HG03103 (cell line): ENCODE results near the gene COL8A2.

ENCODE experiments used
- ATAC-seq: cut with Tn5 transposase; IDR thresholded peaks from one replicate; pipeline ENCODE4 v1.9.1; 2021; ENCODE audit warnings: low read depth; ENCODE audit not compliant: unreplicated experiment

COL8A2 gene

DNA sequence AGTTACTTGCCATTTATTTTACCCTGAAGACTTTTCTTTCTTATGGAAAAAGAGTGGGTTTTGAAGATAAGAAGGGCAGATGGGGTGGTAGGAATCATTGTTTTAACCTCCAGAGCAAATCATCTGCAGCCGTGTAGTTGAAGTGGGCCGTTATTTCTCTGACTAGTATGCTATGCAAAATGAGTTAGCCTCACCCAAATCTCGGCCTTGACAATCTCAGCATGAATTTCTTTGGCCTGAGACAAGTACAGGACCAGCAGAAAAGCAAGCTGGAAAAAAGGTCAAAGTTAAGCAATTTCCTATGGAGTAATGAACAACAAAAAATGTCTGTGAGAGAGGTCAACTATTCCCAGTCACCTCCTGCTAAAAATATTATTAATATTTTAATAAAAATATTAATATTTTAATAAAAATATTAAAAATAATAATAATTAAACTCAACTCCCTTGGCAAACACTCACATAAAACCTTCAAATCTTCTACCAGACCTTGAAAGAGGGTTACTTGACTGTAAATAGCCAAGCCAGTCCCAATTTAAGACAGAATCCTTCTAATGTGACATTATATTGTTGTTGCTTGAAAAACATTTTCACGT, 47.9 kb downstream of the COL8A2 start:
- ATAC-seq, result no peak

DNA sequence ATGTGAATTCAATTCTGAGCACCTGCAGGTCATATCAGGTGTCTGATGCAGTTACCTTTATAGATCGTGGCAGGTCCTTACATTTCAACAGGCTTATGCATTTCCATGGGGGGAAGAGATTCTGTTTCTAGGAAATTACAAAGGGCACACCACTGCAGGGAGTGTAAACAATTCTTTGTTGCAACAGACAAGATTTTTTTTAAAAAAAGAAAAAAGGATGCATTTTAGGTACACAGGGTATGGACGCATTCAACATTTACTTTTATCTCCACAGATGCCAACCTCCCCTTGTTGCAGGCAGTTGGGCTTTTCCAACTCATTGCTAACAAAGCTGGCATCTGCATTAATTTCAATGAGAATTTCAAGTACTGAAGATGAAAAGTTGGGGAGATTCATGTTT, 54.7 kb downstream of the COL8A2 start:
- no peak for ATAC-seq

DNA sequence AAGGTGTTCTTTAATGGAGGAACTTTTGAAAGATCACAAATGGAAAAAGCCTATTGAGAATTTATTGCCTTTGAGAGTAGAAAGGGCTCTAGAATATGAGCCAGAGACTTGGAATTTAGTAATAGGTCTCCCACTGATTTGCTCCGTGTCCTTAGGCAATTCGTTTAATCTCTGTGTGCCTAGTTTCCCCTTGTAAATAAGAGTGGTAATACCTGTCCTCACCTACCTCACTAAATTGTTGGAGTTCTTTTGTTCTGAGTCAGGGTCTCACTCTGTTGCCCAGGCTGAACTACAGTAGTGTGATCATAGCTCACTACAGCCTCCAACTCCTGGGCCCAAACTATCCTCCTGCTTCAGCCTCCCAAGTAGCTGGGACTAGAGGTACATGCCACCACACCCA, 56.2 kb downstream of the COL8A2 start:
- no peak for ATAC-seq

DNA sequence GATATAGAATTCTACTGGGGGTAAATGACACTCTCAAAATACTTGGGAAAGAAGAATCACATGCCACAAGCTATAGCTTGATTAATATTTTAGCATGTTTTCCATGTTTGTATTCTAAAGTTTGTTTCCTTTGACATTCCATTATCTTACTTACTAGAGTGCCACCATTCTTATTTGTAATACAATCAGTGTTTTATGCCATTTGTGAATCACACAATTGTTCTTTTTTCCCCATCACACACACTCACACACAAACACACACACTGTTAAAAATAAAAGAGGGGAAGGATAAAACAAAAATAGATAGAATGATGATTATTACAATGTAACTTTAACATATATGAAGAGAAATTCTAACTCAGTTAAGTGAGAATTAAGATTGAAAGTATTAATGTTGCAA, 57.2 kb downstream of the COL8A2 start:
- no peak for ATAC-seq

DNA sequence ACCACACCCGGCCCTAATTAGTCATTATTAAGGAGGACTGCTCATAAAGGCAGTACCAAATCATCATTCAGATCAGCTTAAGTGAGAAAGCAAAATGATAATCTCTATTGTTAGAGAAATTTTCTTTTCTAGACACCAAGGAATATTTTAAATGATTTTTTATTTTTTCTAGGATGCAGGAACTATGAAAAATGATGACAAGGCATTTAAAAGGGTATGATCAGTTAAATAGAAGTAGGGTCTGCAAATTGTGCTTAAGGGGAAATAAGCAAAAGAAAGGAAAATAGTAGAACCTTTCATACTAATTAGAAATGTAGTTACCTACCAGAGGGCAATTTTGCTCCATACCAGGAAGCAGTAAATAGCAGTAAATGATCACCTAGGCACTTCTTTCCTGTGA, 62.7 kb downstream of the COL8A2 start:
- ATAC-seq, result no peak

DNA sequence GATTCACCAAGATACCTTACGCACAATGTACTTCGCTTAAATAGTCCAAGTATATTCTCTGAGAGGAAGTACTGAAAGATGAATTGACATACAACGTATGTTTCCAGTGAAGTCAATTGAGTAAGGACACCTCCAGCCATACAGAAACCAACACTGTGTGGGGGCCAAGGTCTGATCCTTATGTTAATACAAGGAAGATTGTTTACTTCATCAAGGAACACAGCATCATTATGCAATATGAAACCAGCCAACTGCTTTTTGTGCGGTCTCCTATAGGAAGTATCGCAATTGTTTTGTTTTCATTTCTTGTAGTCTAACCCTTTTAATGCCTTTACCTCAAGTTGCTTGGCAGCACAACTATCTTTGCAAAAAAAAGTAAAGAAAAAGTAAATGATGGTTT, 69.3 kb downstream of the COL8A2 start:
- ATAC-seq, result no peak

DNA sequence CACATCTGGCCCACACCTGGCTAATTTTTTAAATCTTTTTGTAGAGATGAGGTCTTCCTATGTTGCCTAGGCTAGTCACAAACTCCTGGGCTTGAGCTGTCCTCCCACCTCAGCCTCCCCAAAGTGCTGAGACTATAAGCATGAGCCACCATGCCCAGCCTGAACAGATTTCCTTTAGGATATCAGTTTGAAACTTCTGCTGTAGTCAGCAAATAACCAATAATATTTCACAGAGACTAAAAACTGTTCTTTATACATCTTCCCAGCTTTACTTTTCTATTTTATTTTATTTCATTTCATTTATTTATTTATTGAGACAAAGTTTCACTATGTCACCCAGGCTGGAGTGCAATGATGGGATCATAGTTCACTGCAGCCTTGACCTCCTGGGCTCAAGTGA, 71.0 kb downstream of the COL8A2 start:
- ATAC-seq, result no peak

- ATAC-seq, result no peak
These were observed 73.2 kb downstream of the COL8A2 start for GRCh38 chr1:36051821-36052220.
